T-helper 17 cell (primary cell): ENCODE measurements around the gene MBD5. TPM values are rescaled to one million over a fixed set of nuclear protein-coding genes. Genes with fewer than 3 reads are reported as not detected.
"Not testable (repeated sequence)": the region's sequence is repeated elsewhere in the genome, so short reads cannot be mapped to it uniquely, and the experiment has no call there.

Source experiments
- ATAC-seq: fragments of 150-1000 bp; cut with Tn5 transposase; 2 replicates; pipeline ENCODE4 v1.10.0; 2021; ENCODE audit warnings: mild to moderate bottlenecking, moderate library complexity
- DNase-seq, 3 donors: peaks; one replicate each; pipeline versions ENCODE4 v3.0.0 to v3.0.0-alpha.2; 2020 to 2021
- H3K9me3 ChIP-seq: one replicate; pipeline ENCODE4 v1.7.0; 2013; ENCODE audit warnings: low read length, mild to moderate bottlenecking; ENCODE audit not compliant: control insufficient read depth, poor library complexity, severe bottlenecking
- H3K27ac Mint-ChIP-seq: one replicate; pipeline ENCODE4 v1.8.0; 2022; ENCODE audit warnings: mild to moderate bottlenecking, moderate library complexity, mixed read lengths
- H3K27me3 Mint-ChIP-seq: one replicate; pipeline ENCODE4 v1.8.0; 2022; ENCODE audit warnings: mixed read lengths
- H3K36me3 Mint-ChIP-seq: one replicate; pipeline ENCODE4 v1.8.0; 2022; ENCODE audit warnings: low read depth, mixed read lengths
- H3K4me1 Mint-ChIP-seq: one replicate; pipeline ENCODE4 v1.8.0; 2022; ENCODE audit warnings: mild to moderate bottlenecking, mixed read lengths
- H3K4me3 Mint-ChIP-seq: one replicate; pipeline ENCODE4 v1.8.0; 2022; ENCODE audit warnings: mild to moderate bottlenecking, moderate library complexity, mixed read lengths
- total RNA-seq, 4 donors: library from RNA in 2 of 4; stranded (reverse) in 2 of 4; gene quantifications; one replicate each; pipeline ENCODE4 v1.2.3 and lab custom pipeline; 2022 to 2026

The MBD5 gene
- total RNA-seq, 2 donors from 2014 or later = 56.1 to 56.8 TPM

DNA sequence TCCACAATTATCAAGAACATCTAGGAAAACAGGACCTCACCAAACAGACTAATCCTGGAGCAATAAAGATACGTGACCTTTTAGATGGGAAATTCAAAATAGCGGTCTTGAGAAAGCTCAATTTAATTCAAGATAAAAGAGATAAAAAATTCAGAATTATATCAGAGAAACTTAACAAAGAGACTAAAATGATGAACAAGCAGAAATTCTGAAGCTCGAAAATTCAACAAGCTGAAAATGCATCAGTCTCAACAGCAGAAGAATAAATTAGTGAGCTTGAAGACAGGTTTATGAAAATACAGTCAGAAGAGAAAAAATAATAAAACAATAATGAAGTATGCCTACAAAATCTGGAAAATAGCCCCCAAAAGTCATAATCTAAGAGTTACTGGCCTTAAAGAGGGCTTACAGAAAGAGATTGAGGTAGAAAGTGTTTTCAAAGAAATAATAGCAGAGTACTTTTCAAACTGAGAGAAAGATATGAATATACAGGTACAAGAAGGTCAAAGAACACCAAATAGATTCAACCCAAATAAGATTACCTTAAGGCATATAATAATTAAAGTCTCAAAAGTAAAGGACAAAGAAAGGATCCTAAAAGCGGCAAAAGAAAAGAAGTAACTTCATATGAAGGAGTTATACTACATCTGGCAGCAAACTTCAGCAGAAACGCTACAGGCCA is 13.5 kb upstream of the MBD5 start:
- Mint-ChIP-seq H3K36me3 (peaks cover 4% of the 10 kb centered on the region), H3K4me1 (peaks cover 17% of the 10 kb centered on the region), H3K4me3 (no peak overlapping the region), H3K27ac (no peak overlapping the region), H3K27me3 (no peaks in the 10 kb centered on the region)
- DNase-seq (no peak), ATAC-seq (no peak)
- no peaks in the 10 kb centered on the region for H3K9me3 ChIP-seq

DNA sequence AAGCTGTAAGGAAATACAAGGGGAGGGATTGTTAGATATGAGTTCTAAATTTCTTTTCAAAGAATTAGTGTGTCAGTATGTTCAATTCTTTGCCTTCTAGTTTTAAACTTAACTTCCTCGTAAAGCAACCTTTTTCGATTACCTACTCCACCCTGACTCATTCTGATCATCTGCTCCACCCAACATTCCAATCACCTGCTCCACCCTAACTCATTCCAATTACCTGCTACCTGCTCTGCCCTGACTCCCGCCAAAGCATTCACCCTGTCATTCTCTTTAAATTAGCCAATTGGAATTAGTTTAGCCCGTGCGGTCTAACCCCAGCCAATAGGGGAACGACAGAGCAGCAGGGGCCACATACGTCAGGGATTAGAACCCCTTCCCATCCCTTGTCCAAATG is 12.5 kb upstream of the MBD5 start:
- H3K9me3 ChIP-seq, H3K36me3 Mint-ChIP-seq, H3K27me3 Mint-ChIP-seq, H3K4me3 Mint-ChIP-seq, DNase-seq, H3K27ac Mint-ChIP-seq, ATAC-seq: not testable (repeated sequence)
- peaks cover 22% of the 10 kb centered on the region for H3K4me1 Mint-ChIP-seq

DNA sequence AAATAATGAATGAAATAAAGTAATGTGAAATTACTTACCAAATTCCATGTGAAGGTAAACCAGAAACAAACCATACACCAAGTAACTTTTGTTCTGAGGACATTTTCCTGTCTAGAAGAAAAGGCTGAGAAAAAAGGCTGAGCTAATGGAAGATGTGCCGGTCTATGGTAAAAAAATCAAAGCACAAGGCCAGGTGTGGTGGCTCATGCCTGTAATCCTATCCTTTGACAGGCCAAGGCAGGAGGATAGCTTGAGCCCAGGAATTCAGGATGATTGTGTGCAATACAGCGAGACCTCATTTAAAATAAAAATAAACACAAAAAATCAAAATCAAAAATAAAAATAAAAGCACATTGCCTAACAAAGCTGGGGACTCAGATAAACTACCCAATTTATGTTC is 7.0 kb upstream of the MBD5 start:
- H3K4me1 Mint-ChIP-seq = peaks cover 34% of the 10 kb centered on the region

DNA sequence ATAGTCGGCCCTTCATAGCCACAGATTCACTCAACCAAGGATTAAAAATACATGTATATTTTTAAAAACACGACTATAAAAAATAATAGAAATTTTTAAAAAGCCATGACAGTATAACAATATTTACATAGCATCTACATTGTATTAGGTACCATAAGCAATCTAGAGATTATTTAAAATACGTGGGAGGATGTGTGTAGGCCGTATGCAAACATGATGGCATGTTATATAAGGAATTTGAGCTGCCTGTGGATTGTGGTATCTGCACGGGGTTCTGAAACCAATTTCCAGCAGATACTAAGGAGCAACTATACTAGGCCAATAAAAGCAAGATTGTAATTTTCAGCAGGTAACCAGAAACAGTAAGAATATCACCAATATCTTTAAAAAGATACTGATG is 6.3 kb upstream of the MBD5 start:
- Mint-ChIP-seq H3K27ac (no peak overlapping the region), H3K4me1 (peaks cover 39% of the 10 kb centered on the region), H3K27me3 (no peaks in the 10 kb centered on the region), H3K4me3 (no peak overlapping the region), H3K36me3 (peaks cover 4% of the 10 kb centered on the region)
- DNase-seq = no peak
- ATAC-seq = no peak
- no peaks in the 10 kb centered on the region for H3K9me3 ChIP-seq

More for the DNA sequence above, 7.0 kb upstream of the MBD5 start:
- Mint-ChIP-seq H3K4me3 (no peak overlapping the region), H3K27ac (no peak overlapping the region), H3K27me3 (no peaks in the 10 kb centered on the region), H3K36me3 (peaks cover 4% of the 10 kb centered on the region)
- DNase-seq (no peak), ATAC-seq (no peak)
- H3K9me3 ChIP-seq = no peaks in the 10 kb centered on the region

DNA sequence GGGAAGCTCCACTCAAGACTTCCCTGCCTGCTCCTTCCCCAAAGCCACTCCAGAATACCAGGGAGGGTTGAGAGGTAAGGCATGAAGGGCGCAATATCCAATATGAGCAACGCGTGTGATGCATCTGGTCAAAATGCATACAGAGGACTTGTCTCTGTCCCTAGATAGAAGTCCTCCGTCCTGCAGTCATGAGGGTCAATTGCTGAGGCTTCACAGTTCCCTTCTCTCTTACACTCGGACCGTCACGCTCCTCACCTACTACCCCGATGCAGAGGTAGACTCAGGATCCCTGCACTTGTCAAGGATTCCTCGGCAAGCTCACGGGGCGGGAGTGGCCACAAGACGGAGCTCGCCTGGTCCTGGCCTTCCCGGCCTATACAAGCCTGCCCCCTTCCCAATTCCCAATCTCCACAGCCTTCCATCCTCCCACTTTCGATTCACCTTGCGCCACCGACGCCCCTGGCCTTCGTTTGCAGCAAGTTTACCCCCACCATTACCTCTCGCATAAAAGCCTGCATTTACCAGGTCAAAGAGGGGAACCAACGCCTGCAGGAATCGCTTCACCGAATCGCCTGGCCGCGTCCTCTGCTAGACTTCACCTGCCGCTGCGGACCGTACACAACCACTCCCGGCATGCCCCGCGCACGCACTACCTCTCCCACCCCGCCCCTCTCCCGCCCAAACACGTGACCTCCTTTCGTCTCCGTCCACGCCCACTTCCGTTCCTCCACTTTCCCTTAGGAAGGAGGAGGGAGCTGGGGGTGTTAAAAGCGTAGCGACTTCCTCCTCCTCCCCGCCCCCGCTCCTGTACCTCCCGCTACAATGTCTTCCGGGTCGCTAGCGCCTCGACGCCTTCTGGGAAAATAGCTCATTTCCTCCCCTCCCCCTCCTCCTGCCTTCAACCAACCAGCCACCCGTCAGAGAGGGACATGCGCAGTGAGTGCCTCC is 506 bp upstream of the MBD5 start, which contains the start of gene ORC4:
TSS of gene ORC4 (minus strand) at position 627 of the 948 bp plus-strand sequence. CDS start 44,779 bp downstream, outside the sequence.
- H3K9me3 ChIP-seq = no peaks in the 10 kb centered on the region
- H3K4me1 Mint-ChIP-seq = peaks cover 37% of the 10 kb centered on the region
- H3K27me3 Mint-ChIP-seq = no peaks in the 10 kb centered on the region
- ATAC-seq = peak; percentile 91
- peaks cover 5% of the 10 kb centered on the region for H3K36me3 Mint-ChIP-seq
- peak within 1 kb of the TSS; percentile 100 for H3K4me3 Mint-ChIP-seq
- H3K27ac Mint-ChIP-seq = peak within 1 kb of the TSS; percentile 97
- DNase-seq = peak; percentile 85 to 96 (median 92)

DNA sequence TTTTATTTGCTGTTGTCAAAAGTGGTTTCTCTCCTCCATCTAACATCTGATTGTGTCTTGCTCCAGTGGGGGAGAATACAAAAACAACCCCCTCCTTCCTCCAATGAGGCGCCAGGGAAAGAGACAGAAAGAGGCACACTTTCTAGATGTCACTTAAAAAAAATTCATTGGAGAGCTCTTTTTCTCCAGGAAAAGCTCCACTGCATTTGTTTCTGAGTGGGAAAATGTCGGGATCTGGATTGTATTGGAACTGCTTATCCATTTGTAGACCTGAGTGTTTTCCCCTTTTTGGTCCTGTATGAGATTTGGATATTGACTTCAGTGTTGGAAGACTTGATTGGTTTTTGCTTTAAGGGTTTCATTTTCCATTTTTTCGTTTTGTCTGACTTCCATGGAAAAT is 995 bp downstream of the MBD5 start:
- H3K4me3 Mint-ChIP-seq = peak overlapping the region; percentile 100
- H3K4me1 Mint-ChIP-seq = peaks cover 34% of the 10 kb centered on the region
- no peaks in the 10 kb centered on the region for H3K9me3 ChIP-seq
- DNase-seq (no peak), ATAC-seq (no peak)
- peaks cover 5% of the 10 kb centered on the region for H3K36me3 Mint-ChIP-seq
- no peaks in the 10 kb centered on the region for H3K27me3 Mint-ChIP-seq
- peak overlapping the region; percentile 97 for H3K27ac Mint-ChIP-seq

DNA sequence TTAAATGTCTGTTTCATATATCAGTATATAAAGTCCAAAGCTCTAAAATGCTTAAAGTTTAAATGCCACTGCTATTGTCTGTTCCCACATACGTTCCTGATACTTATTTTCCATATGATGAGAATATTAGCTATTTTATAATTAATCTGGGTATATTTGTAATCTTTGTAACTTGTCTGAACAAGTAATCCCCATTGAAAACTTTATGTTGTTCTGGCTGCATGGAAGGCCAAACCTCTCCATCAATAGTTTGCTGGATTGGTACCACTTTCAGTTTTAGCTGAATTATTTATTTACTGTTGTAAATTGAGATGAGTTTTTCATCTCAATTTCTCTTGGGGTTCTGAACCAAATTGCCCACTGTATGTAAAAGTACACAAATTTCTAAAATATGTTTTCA is 1.5 kb downstream of the MBD5 start:
- Mint-ChIP-seq H3K36me3 (peaks cover 5% of the 10 kb centered on the region), H3K27me3 (no peaks in the 10 kb centered on the region), H3K4me1 (peaks cover 34% of the 10 kb centered on the region), H3K27ac (peak overlapping the region; percentile 97), H3K4me3 (peak overlapping the region; percentile 100)
- ATAC-seq (no peak), DNase-seq (no peak)
- no peaks in the 10 kb centered on the region for H3K9me3 ChIP-seq

DNA sequence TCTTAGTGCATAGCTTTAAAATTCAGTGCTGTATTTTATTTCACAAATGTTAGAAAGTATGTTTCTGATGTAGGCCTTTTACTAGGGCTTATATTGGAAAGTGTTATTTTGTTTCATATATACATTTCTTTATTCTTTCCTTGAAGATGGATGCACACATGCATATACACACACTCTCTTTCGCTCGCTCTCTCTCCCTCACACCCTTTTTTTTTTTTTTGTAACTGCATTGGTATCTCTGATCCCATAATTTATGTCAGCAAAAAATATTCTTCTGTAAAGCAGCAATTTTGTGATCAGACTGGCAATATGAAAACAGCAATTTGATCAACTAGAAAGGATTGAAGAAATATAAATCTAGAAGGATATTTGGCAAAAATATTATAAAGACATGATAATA is 2.0 kb downstream of the MBD5 start:
- Mint-ChIP-seq H3K27me3 (no peaks in the 10 kb centered on the region), H3K4me1 (peaks cover 32% of the 10 kb centered on the region), H3K27ac (peak overlapping the region; percentile 97), H3K36me3 (peaks cover 5% of the 10 kb centered on the region), H3K4me3 (peak overlapping the region; percentile 43)
- H3K9me3 ChIP-seq = no peaks in the 10 kb centered on the region
- ATAC-seq = no peak
- DNase-seq = no peak

DNA sequence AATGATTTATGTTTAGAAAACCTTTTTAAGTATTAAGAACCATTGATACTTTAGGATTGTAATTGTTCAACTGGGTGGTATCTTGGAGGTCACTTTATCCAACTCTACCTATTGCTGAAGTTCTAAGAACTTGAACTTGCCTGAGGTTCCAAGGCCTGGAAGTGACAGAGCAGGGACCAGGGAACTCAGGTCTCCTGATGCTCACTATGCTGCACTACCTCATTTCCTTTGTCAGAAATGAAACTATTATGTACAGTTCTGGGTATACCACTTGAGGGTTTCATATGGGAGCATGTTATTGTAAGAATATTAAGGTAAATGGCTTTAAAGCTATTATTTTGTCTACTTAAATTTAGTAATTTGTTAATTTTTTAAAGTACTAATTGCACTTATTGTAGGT is 3.0 kb downstream of the MBD5 start:
- no peaks in the 10 kb centered on the region for H3K9me3 ChIP-seq
- no peak overlapping the region for H3K4me3 Mint-ChIP-seq
- ATAC-seq = no peak
- peaks cover 5% of the 10 kb centered on the region for H3K36me3 Mint-ChIP-seq
- no peak for DNase-seq
- H3K27ac Mint-ChIP-seq = peak overlapping the region; percentile 97
- H3K4me1 Mint-ChIP-seq = peaks cover 24% of the 10 kb centered on the region
- no peaks in the 10 kb centered on the region for H3K27me3 Mint-ChIP-seq

DNA sequence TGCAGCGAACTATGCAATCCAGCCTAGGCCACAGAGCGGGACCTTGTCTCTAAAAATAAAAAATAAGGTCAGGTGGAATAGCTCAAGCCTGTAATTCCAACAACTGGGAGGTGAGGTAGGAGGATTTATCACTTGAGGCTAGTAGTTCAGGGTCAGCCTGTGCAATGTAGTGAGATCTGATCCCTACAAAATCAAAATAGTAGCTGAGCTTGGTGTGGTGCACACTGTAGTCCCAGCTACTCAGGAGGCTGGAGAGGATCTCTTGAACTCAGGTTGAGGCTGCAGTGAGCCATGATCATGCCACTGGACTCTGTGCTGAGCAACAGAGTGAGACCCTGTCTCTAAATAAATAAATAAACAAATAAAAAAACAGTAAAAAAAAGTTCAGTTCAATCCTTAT is 5.7 kb downstream of the MBD5 start:
- no peaks in the 10 kb centered on the region for H3K9me3 ChIP-seq
- DNase-seq (no peak), ATAC-seq (no peak)
- Mint-ChIP-seq H3K36me3 (no peaks in the 10 kb centered on the region), H3K27ac (no peak overlapping the region), H3K4me1 (peaks cover 11% of the 10 kb centered on the region), H3K4me3 (no peak overlapping the region), H3K27me3 (no peaks in the 10 kb centered on the region)

DNA sequence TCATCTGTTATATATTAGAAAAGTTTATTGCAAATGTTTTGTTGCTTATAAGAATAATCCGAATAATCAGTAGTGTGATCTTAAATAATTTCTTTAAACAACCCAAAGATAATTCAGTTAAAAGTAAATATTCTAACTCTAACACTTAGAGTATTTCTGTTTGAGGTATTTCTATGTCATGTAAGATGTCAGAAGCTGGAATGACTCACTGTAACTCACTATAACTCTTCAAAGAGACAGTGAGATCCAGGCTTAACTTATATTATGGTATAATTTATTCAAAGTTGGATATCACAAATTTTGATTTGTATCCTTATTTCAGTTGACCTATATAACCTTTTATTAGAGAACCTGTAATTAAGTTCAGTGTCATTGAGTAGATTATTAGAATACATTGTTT is 6.9 kb downstream of the MBD5 start:
- Mint-ChIP-seq H3K4me3 (no peak overlapping the region), H3K27ac (no peak overlapping the region), H3K27me3 (no peaks in the 10 kb centered on the region), H3K36me3 (peaks cover 4% of the 10 kb centered on the region), H3K4me1 (peaks cover 12% of the 10 kb centered on the region)
- DNase-seq = no peak
- ATAC-seq = no peak
- H3K9me3 ChIP-seq = no peaks in the 10 kb centered on the region

DNA sequence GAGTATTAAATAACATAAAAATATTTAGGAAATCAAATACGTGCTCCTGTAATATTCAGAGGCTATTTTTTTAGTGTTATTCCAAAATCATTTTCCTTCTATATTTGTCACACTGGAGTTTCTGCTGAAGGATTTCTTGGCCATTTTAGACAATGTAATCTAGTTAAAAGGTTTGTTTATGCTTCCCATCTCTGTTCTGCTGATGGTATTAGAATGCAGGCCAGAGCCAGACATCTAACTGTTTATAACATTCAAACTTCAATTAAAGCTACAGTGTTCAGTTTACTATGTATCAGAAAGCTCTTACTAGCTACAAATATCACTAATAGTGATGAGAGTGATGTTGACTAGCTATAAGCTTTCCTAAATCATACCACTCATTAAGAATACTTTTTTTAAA is 7.9 kb downstream of the MBD5 start:
- ATAC-seq = no peak
- DNase-seq = no peak
- peaks cover 11% of the 10 kb centered on the region for H3K4me1 Mint-ChIP-seq
- H3K4me3 Mint-ChIP-seq = no peak overlapping the region
- no peaks in the 10 kb centered on the region for H3K9me3 ChIP-seq
- no peaks in the 10 kb centered on the region for H3K27me3 Mint-ChIP-seq
- H3K27ac Mint-ChIP-seq = no peak overlapping the region
- peaks cover 5% of the 10 kb centered on the region for H3K36me3 Mint-ChIP-seq

DNA sequence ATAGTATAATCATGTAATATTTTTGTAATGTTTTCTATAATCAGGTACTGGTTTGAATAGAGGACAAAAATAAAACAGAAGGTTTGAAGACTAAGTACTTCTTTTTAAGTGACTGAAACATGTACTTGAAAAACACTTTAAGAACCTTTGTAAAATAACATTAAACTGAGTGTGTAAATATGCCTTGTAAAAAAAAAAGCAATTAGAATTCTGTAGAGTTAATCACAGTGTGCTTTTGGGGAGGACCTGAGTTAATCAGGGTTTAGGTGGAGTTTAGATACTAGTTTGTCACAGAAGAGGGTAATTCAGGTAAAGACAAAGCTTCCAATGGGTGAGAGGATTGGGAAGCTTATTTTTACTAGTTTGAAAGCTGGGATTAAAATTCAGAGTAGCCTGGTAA is 10.3 kb downstream of the MBD5 start:
- no peaks in the 10 kb centered on the region for H3K9me3 ChIP-seq
- Mint-ChIP-seq H3K27ac (no peak overlapping the region), H3K36me3 (peaks cover 5% of the 10 kb centered on the region), H3K4me1 (peaks cover 7% of the 10 kb centered on the region), H3K4me3 (no peak overlapping the region), H3K27me3 (no peaks in the 10 kb centered on the region)
- ATAC-seq = no peak
- DNase-seq = no peak
